AG04450 (cell line): ENCODE data around the gene FTSJ1. TPM values are rescaled to one million over a fixed set of nuclear protein-coding genes. Genes with fewer than 3 reads are reported as not detected.

Source experiments
- CTCF ChIA-PET: fragments of 300-600, 350-600 bp; formaldehyde crosslinking; extraction: SDS; loops from one replicate; lab custom pipeline; 2022; ENCODE audit warnings: antibody characterized with exemption, inconsistent platforms; lab: Charles Lee
- POLR2A ChIA-PET: fragments of 350-600 bp; formaldehyde crosslinking; extraction: SDS; loops from one replicate; lab custom pipeline; 2021; ENCODE audit warnings: antibody characterized with exemption, inconsistent platforms; lab: Yijun Ruan, JAX
- DNase-seq: peaks from one replicate; pipeline ENCODE4 v3.0.0-alpha.2; 2011; ENCODE audit warnings: low read depth, low spot score
- H3K27ac ChIP-seq: one replicate; pipeline ENCODE4 v1.5.1; 2012; ENCODE audit warnings: low read depth, low read length, control low read depth
- H3K27me3 ChIP-seq: one replicate; pipeline ENCODE4 v1.6.0; 2012; ENCODE audit warnings: low read length; ENCODE audit not compliant: control insufficient read depth, insufficient read depth
- H3K4me3 ChIP-seq: 2 replicates; pipeline ENCODE4 v1.5.1; 2011; ENCODE audit warnings: mild to moderate bottlenecking, low read depth, low read length, control low read depth
- H3K9me3 ChIP-seq: 2 replicates; pipeline ENCODE4 v1.5.1; 2012; ENCODE audit warnings: low read length; ENCODE audit not compliant: control insufficient read depth, insufficient read depth
- polyA plus RNA-seq: library from polyadenylated mRNA; depleted of rRNA; stranded (reverse); fragments of >200 nt; gene quantifications from 2 replicates; pipeline ENCODE4 v1.2.3, GENCODE V29; 2011
- TF ChIP-seq, protein P1 (sequence below): IDR thresholded peaks from 2 replicates; pipeline ENCODE4 v1.5.1; 2011; ENCODE audit warnings: low read depth, low read length, control low read depth, inconsistent platforms

FTSJ1 gene
- polyA plus RNA-seq, 1 experiment = 19.7 TPM

- POLR2A ChIA-PET = interaction anchor here (0.5 kb wide), 1 partner anchor 371 kb away, joined by 3 read pairs; no protein-coding TSS in a partner anchor
- Histone ChIP-seq H3K27ac (no peak overlapping the region), H3K9me3 (no peaks in the 10 kb centered on the region), H3K4me3 (no peak overlapping the region), H3K27me3 (no peaks in the 10 kb centered on the region)
- TF ChIP-seq, protein P1, sequence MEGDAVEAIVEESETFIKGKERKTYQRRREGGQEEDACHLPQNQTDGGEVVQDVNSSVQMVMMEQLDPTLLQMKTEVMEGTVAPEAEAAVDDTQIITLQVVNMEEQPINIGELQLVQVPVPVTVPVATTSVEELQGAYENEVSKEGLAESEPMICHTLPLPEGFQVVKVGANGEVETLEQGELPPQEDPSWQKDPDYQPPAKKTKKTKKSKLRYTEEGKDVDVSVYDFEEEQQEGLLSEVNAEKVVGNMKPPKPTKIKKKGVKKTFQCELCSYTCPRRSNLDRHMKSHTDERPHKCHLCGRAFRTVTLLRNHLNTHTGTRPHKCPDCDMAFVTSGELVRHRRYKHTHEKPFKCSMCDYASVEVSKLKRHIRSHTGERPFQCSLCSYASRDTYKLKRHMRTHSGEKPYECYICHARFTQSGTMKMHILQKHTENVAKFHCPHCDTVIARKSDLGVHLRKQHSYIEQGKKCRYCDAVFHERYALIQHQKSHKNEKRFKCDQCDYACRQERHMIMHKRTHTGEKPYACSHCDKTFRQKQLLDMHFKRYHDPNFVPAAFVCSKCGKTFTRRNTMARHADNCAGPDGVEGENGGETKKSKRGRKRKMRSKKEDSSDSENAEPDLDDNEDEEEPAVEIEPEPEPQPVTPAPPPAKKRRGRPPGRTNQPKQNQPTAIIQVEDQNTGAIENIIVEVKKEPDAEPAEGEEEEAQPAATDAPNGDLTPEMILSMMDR = peak; percentile 45
- DNase-seq = no peak
- CTCF ChIA-PET = interaction anchor here (0.6 to 2.8 kb wide), 12 partner anchors 9 to 640 kb away, joined by 3 to 17 read pairs (median 3); no protein-coding TSS in a partner anchor
These were observed 17.9 kb downstream of the FTSJ1 start for GRCh38 chrX:48493890-48494364.

DNA sequence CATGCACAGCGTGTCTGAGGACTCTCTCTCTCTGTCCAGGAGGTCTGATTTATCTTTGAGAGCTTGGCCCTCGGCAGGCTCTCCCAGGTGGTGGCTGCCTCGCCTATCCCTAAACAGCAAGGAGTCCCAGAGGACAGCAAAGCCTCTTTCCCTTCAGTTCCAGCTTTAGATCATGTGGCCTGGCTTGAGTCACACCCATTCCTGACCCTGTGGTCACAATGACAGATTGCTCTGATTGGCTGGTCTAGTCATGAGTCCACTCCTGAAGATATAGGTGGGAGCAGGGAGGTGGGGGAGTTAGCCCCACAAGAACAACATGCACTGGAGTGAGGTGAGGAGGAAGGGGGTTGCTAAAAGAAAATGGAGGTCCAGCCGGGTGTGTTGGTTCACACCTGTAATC lies 20.7 kb downstream of the FTSJ1 start:
- no peak overlapping the region for H3K27ac ChIP-seq
- ChIA-PET CTCF (interaction anchor here (0.7 kb wide), 1 partner anchor 470 kb away, joined by 3 read pairs; no protein-coding TSS in a partner anchor), POLR2A (no interaction called here)
- DNase-seq = no peak
- H3K9me3 ChIP-seq = no peaks in the 10 kb centered on the region
- no peak overlapping the region for H3K4me3 ChIP-seq
- TF ChIP-seq, protein P1 = no peak
- no peaks in the 10 kb centered on the region for H3K27me3 ChIP-seq

DNA sequence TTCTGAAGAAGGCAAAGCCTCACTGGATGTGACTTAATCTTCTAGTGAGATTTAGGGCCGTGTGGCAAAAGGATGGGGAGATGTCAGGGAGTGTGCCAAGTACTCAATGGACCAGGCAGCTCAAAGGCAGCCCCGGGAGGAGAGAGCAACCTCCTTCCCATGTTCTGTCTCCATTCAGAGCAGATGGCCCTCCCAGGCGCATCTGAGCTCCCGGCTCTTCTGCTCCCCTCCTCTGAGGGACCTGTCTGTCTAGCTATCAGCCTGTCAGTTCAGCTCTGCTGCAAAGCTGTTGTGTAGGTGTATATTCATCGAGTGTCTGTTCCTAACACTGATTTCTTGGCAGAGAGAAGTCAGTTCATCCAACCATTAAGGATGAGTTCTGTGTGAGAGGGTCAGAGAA lies 21.9 kb downstream of the FTSJ1 start:
- ChIA-PET CTCF (no interaction called here), POLR2A (no interaction called here)
- Histone ChIP-seq H3K9me3 (no peaks in the 10 kb centered on the region), H3K27me3 (no peaks in the 10 kb centered on the region), H3K27ac (no peak overlapping the region), H3K4me3 (no peak overlapping the region)
- no peak for DNase-seq
- TF ChIP-seq, protein P1 = no peak

GRCh38 chrX:48498374-48498809 lies 22.4 kb downstream of the FTSJ1 start:
- Histone ChIP-seq H3K27me3 (no peaks in the 10 kb centered on the region), H3K9me3 (no peaks in the 10 kb centered on the region), H3K27ac (no peak overlapping the region), H3K4me3 (no peak overlapping the region)
- CTCF ChIA-PET = no interaction called here
- TF ChIP-seq, protein P1 = no peak
- POLR2A ChIA-PET = no interaction called here
- no peak for DNase-seq

GRCh38 chrX:48504261-48504660 lies 28.3 kb downstream of the FTSJ1 start:
- Histone ChIP-seq H3K9me3 (no peaks in the 10 kb centered on the region), H3K27ac (no peak overlapping the region), H3K27me3 (no peaks in the 10 kb centered on the region), H3K4me3 (no peak overlapping the region)
- ChIA-PET POLR2A (no interaction called here), CTCF (interaction anchor here (0.9 kb wide), 1 partner anchor 11 kb away, joined by 3 read pairs; no protein-coding TSS in a partner anchor)
- DNase-seq = no peak
- TF ChIP-seq, protein P1 = no peak
